SU-DHL-6 (cell line): Measurements from ENCODE around the gene KIF3A.

Experiments used
- H2AFZ ChIP-seq: fragments of 200-600 bp; sonication (generic); 2 replicates; pipeline ENCODE4 v1.6.1; 2014; ENCODE audit warnings: low read depth, mild to moderate bottlenecking, moderate library complexity, mixed read lengths, antibody characterized with exemption, low read length; ENCODE audit not compliant: severe bottlenecking
- H3F3A ChIP-seq: fragments of 200-600 bp; shearing (Covaris generic); 2 replicates; pipeline ENCODE4 v1.6.0; 2016; ENCODE audit warnings: antibody characterized with exemption, mild to moderate bottlenecking; ENCODE audit not compliant: insufficient read depth
- H3K27ac ChIP-seq: fragments of 200-600 bp; sonication (generic); 2 replicates; pipeline ENCODE4 v1.5.1; 2016; ENCODE audit warnings: low read depth, mild to moderate bottlenecking, low read length, moderate library complexity, mixed read lengths
- H3K27me3 ChIP-seq: fragments of 200-600 bp; sonication (generic), shearing (Covaris generic); 2 replicates; pipeline ENCODE4 v1.6.0; 2014; ENCODE audit warnings: mild to moderate bottlenecking, low read length
- H3K36me3 ChIP-seq: fragments of 200-600 bp; sonication (generic); 2 replicates; pipeline ENCODE4 v1.6.1; 2014; ENCODE audit warnings: mild to moderate bottlenecking, low read length, mixed read lengths
- H3K4me2 ChIP-seq: fragments of 300-600, 200-600 bp; shearing (Covaris generic), sonication (generic); 2 replicates; pipeline ENCODE4 v1.6.0; 2014; ENCODE audit warnings: low read length, low read depth, mild to moderate bottlenecking; ENCODE audit not compliant: poor library complexity, severe bottlenecking
- H3K4me3 ChIP-seq: fragments of 200-600 bp; sonication (generic); 2 replicates; pipeline ENCODE4 v1.5.1; 2014; ENCODE audit warnings: antibody characterized with exemption, low read length, mild to moderate bottlenecking, mixed read lengths; ENCODE audit not compliant: insufficient read depth, poor library complexity, severe bottlenecking
- H3K79me2 ChIP-seq: fragments of 200-600 bp; sonication (generic); 2 replicates; pipeline ENCODE4 v1.6.1; 2014; ENCODE audit warnings: mild to moderate bottlenecking, low read length, moderate library complexity; ENCODE audit not compliant: insufficient read depth
- H3K9ac ChIP-seq: fragments of 200-600 bp; sonication (generic); 2 replicates; pipeline ENCODE4 v1.7.0; 2014; ENCODE audit warnings: mild to moderate bottlenecking, low read length
- H3K9me2 ChIP-seq: fragments of 200-600 bp; sonication (generic); replicated peaks from 2 replicates; pipeline ENCODE4 v1.6.1; 2014; ENCODE audit warnings: low read length; ENCODE audit not compliant: insufficient read depth
- H3K9me3 ChIP-seq: fragments of 200-600 bp; sonication (generic); 2 replicates; pipeline ENCODE4 v1.6.1; 2014; ENCODE audit warnings: low read length, mixed read lengths; ENCODE audit not compliant: insufficient read depth
- H4K20me1 ChIP-seq: fragments of 200-600 bp; sonication (generic); 2 replicates; pipeline ENCODE4 v1.6.1; 2014; ENCODE audit warnings: low read depth, mild to moderate bottlenecking, antibody characterized with exemption, low read length, moderate library complexity, mixed read lengths
- EZH2phosphoT487 ChIP-seq: fragments of 200-600 bp; sonication (generic), shearing (Covaris generic); conservative IDR thresholded peaks from 2 replicates; pipeline ENCODE4 v1.6.1; 2018; ENCODE audit warnings: mild to moderate bottlenecking, antibody characterized with exemption, low read length, moderate library complexity, mixed read lengths
- TF ChIP-seq, protein P1 (sequence below): fragments of 200-600 bp; sonication (generic); IDR thresholded peaks from one replicate; pipeline ENCODE4 v1.5.1; 2017; ENCODE audit warnings: antibody characterized with exemption, mild to moderate bottlenecking, low read length, moderate library complexity; ENCODE audit not compliant: insufficient read depth, poor library complexity, severe bottlenecking

Gene KIF3A

GRCh38 chr5:132773601-132774355 lies 36.4 kb upstream of the KIF3A start:
- no peaks in the 10 kb centered on the region for H3K36me3 ChIP-seq
- no peaks in the 10 kb centered on the region for H3K9me3 ChIP-seq
- no peaks in the 10 kb centered on the region for H3K27me3 ChIP-seq
- H3K27ac ChIP-seq: no peak overlapping the region
- no peak overlapping the region for H2AFZ ChIP-seq
- H3K9ac ChIP-seq: no peak overlapping the region
- no peaks in the 10 kb centered on the region for H3K79me2 ChIP-seq
- no peaks in the 10 kb centered on the region for H3K9me2 ChIP-seq
- no peak overlapping the region for H3K4me2 ChIP-seq
- H4K20me1 ChIP-seq: no peaks in the 10 kb centered on the region
- H3F3A ChIP-seq: no peaks in the 10 kb centered on the region
- TF ChIP-seq, protein P1, sequence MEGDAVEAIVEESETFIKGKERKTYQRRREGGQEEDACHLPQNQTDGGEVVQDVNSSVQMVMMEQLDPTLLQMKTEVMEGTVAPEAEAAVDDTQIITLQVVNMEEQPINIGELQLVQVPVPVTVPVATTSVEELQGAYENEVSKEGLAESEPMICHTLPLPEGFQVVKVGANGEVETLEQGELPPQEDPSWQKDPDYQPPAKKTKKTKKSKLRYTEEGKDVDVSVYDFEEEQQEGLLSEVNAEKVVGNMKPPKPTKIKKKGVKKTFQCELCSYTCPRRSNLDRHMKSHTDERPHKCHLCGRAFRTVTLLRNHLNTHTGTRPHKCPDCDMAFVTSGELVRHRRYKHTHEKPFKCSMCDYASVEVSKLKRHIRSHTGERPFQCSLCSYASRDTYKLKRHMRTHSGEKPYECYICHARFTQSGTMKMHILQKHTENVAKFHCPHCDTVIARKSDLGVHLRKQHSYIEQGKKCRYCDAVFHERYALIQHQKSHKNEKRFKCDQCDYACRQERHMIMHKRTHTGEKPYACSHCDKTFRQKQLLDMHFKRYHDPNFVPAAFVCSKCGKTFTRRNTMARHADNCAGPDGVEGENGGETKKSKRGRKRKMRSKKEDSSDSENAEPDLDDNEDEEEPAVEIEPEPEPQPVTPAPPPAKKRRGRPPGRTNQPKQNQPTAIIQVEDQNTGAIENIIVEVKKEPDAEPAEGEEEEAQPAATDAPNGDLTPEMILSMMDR: no peak
- TF ChIP-seq EZH2phosphoT487: no peak
- no peak overlapping the region for H3K4me3 ChIP-seq

- TF ChIP-seq EZH2phosphoT487: no peak
- TF ChIP-seq, protein P1: no peak
- Histone ChIP-seq H2AFZ (no peak overlapping the region), H3F3A (no peaks in the 10 kb centered on the region), H3K4me3 (no peak overlapping the region), H3K27me3 (no peaks in the 10 kb centered on the region), H3K36me3 (no peaks in the 10 kb centered on the region), H3K9ac (no peak overlapping the region), H3K9me3 (no peaks in the 10 kb centered on the region), H3K9me2 (no peaks in the 10 kb centered on the region), H3K27ac (no peak overlapping the region), H3K79me2 (no peaks in the 10 kb centered on the region), H3K4me2 (no peak overlapping the region), H4K20me1 (no peaks in the 10 kb centered on the region)
Observed at GRCh38 chr5:132773114-132773513, 35.8 kb upstream of the KIF3A start.

GRCh38 chr5:132772291-132773070 lies 35.1 kb upstream of the KIF3A start:
- Histone ChIP-seq H3K9ac (no peak overlapping the region), H3K27ac (no peak overlapping the region), H3F3A (no peaks in the 10 kb centered on the region), H4K20me1 (no peaks in the 10 kb centered on the region), H2AFZ (no peak overlapping the region), H3K36me3 (no peaks in the 10 kb centered on the region), H3K4me3 (no peak overlapping the region), H3K9me2 (no peaks in the 10 kb centered on the region), H3K27me3 (no peaks in the 10 kb centered on the region), H3K9me3 (no peaks in the 10 kb centered on the region), H3K4me2 (no peak overlapping the region), H3K79me2 (no peaks in the 10 kb centered on the region)
- TF ChIP-seq EZH2phosphoT487: no peak
- TF ChIP-seq, protein P1: no peak
